Measurements from ENCODE around the gene ALK.

- TF ChIP-seq POLR2A (IDR thresholded peaks at IDR 0.05) (no peak), CTCF (IDR thresholded peaks at IDR 0.05) (no peak)
Observed at GRCh38 chr2:29699045-29699444, 222.3 kb downstream of the ALK start.
